CD4-positive, alpha-beta T cell (primary cell): ENCODE results near the gene GNAO1. TPM values are rescaled to one million over a fixed set of nuclear protein-coding genes. Genes with fewer than 3 reads are reported as not detected.

ENCODE experiments used
- ATAC-seq: fragments of 200-7000 bp; cut with Tn5 transposase; one replicate; pipeline ENCODE4 v1.10.0; 2022; ENCODE audit warnings: mild to moderate bottlenecking; ENCODE audit not compliant: poor library complexity
- CTCF ChIA-PET: fragments of 350-600 bp; sonication (Branson Sonifier 250); formaldehyde crosslinking; loops from one replicate; lab custom pipeline; 2021; ENCODE audit warnings: antibody characterized with exemption, inconsistent platforms; lab: Charles Lee
- POLR2A ChIA-PET: fragments of 350-600 bp; sonication (Branson Sonifier 250); formaldehyde crosslinking; loops from one replicate; lab custom pipeline; 2021; ENCODE audit warnings: antibody characterized with exemption, inconsistent platforms; lab: Charles Lee
- DNase-seq, 14 experiments: peaks; one replicate each; pipeline ENCODE4 v3.0.0-alpha.2; 2013 to 2020; ENCODE audit warnings: mixed read lengths in 2 of 14
- H3K27ac ChIP-seq, 2 donors: one replicate each; pipeline versions ENCODE4 v1.5.1 to v1.7.0; 2013; ENCODE audit warnings: low read length in 2 of 2, low read depth in 1 of 2, mild to moderate bottlenecking in 1 of 2
- H3K27me3 ChIP-seq, 2 experiments: 1 replicate in 1 of 2; 2 replicates in 1 of 2; pipeline versions ENCODE4 v1.6.1 to v1.7.0; 2013; ENCODE audit warnings: low read length in 2 of 2, control low read depth in 1 of 2, mild to moderate bottlenecking in 1 of 2, moderate library complexity in 1 of 2; ENCODE audit not compliant: insufficient read depth in 2 of 2, control insufficient read depth in 1 of 2
- H3K36me3 ChIP-seq: one replicate; pipeline ENCODE4 v1.6.1; 2013; ENCODE audit warnings: low read length, control low read depth; ENCODE audit not compliant: insufficient read depth
- H3K4me1 ChIP-seq: one replicate; pipeline ENCODE4 v1.6.1; 2013; ENCODE audit warnings: low read length, control low read depth; ENCODE audit not compliant: insufficient read depth
- H3K4me3 ChIP-seq: one replicate; pipeline ENCODE4 v1.5.1; 2013; ENCODE audit warnings: mild to moderate bottlenecking, low read length, moderate library complexity
- H3K9me3 ChIP-seq, 2 experiments: 1 replicate in 1 of 2; 2 replicates in 1 of 2; pipeline versions ENCODE4 v1.6.1 to v1.7.0; 2013; ENCODE audit warnings: low read length in 2 of 2, mild to moderate bottlenecking in 2 of 2, control low read depth in 1 of 2, moderate library complexity in 1 of 2; ENCODE audit not compliant: control insufficient read depth in 1 of 2, insufficient read depth in 1 of 2
- H3K27ac Mint-ChIP-seq: one replicate; pipeline ENCODE4 v1.8.0; 2020; ENCODE audit warnings: mixed read lengths
- H3K27me3 Mint-ChIP-seq: one replicate; pipeline ENCODE4 v1.8.0; 2021; ENCODE audit warnings: mixed read lengths
- H3K36me3 Mint-ChIP-seq: one replicate; pipeline ENCODE4 v1.8.0; 2021; ENCODE audit warnings: low read depth, mixed read lengths
- H3K4me1 Mint-ChIP-seq: one replicate; pipeline ENCODE4 v1.8.0; 2021; ENCODE audit warnings: low read depth, mixed read lengths
- H3K4me3 Mint-ChIP-seq: one replicate; pipeline ENCODE4 v1.8.0; 2020; ENCODE audit warnings: mild to moderate bottlenecking, mixed read lengths
- H3K9me3 Mint-ChIP-seq: one replicate; pipeline ENCODE4 v1.8.0; 2020; ENCODE audit warnings: mixed read lengths
- CTCF ChIP-seq: fragments of 200-600 bp; IDR thresholded peaks from one replicate; pipeline ENCODE4 v1.8.0; 2022; ENCODE audit warnings: antibody characterized with exemption, mild to moderate bottlenecking
- intact Hi-C, 2 experiments: fragments of 100-400 bp; cut with DNase I in 1 of 2; cut with micrococcal nuclease in 1 of 2; formaldehyde crosslinking; loops; one replicate each; pipeline versions ENCODE4 v1.15.1 to v1.9.0; 2023 to 2025; cut with DNase I, micrococcal nuclease
- total RNA-seq, 174 experiments: library from RNA in 2 of 174; stranded (reverse) in 2 of 174; gene quantifications; one replicate each; pipeline ENCODE4 v1.2.3 and lab custom pipeline; 2021 to 2026

The GNAO1 gene
- total RNA-seq, 2 experiments from 2014 or later, result 7.3 to 7.9 TPM

GRCh38 chr16:56331399-56331798 lies 140.1 kb downstream of the GNAO1 start:
- no peak overlapping the region for H3K27ac ChIP-seq
- CTCF ChIA-PET, result no interaction called here
- Mint-ChIP-seq H3K27ac (no peak overlapping the region), H3K27me3 (no peaks in the 10 kb centered on the region), H3K4me3 (no peak overlapping the region), H3K9me3 (no peaks in the 10 kb centered on the region), H3K4me1 (no peaks in the 10 kb centered on the region), H3K36me3 (no peaks in the 10 kb centered on the region)
- ATAC-seq, result no peak
- no peak overlapping the region for H3K4me3 ChIP-seq
- H3K36me3 ChIP-seq, result no peaks in the 10 kb centered on the region
- no peak for DNase-seq
- no peak for TF ChIP-seq CTCF
- no peaks in the 10 kb centered on the region for H3K4me1 ChIP-seq
- intact Hi-C loops, result no loop called here
- no peaks in the 10 kb centered on the region for H3K9me3 ChIP-seq
- no peaks in the 10 kb centered on the region for H3K27me3 ChIP-seq
- POLR2A ChIA-PET, result no interaction called here

- POLR2A ChIA-PET, result no interaction called here
- TF ChIP-seq CTCF, result no peak
- H3K36me3 Mint-ChIP-seq, result no peaks in the 10 kb centered on the region
- no peaks in the 10 kb centered on the region for H3K36me3 ChIP-seq
- H3K4me3 ChIP-seq, result no peak overlapping the region
- ATAC-seq (no peak), DNase-seq (no peak)
- intact Hi-C loops, result no loop called here
- H3K9me3 Mint-ChIP-seq, result no peaks in the 10 kb centered on the region
- H3K27me3 ChIP-seq, result no peaks in the 10 kb centered on the region
- no peaks in the 10 kb centered on the region for H3K27me3 Mint-ChIP-seq
- H3K4me1 ChIP-seq, result no peaks in the 10 kb centered on the region
- no peak overlapping the region for H3K4me3 Mint-ChIP-seq
- no peaks in the 10 kb centered on the region for H3K4me1 Mint-ChIP-seq
- H3K27ac Mint-ChIP-seq, result no peak overlapping the region
- CTCF ChIA-PET, result no interaction called here
- H3K9me3 ChIP-seq, result no peaks in the 10 kb centered on the region
- H3K27ac ChIP-seq, result no peak overlapping the region
Measured at GRCh38 chr16:56331915-56332314, 140.6 kb downstream of the GNAO1 start.

- ATAC-seq, result no peak
- Mint-ChIP-seq H3K9me3 (no peaks in the 10 kb centered on the region), H3K4me1 (no peaks in the 10 kb centered on the region), H3K27me3 (no peaks in the 10 kb centered on the region), H3K27ac (no peak overlapping the region), H3K36me3 (no peaks in the 10 kb centered on the region), H3K4me3 (no peak overlapping the region)
- no peak overlapping the region for H3K27ac ChIP-seq
- TF ChIP-seq CTCF, result no peak
- H3K36me3 ChIP-seq, result no peaks in the 10 kb centered on the region
- no peaks in the 10 kb centered on the region for H3K27me3 ChIP-seq
- H3K4me3 ChIP-seq, result no peak overlapping the region
- H3K9me3 ChIP-seq, result no peaks in the 10 kb centered on the region
- ChIA-PET CTCF (no interaction called here), POLR2A (interaction anchor here (0.7 kb wide), 1 partner anchor 469 kb away, joined by 3 read pairs; no protein-coding TSS in a partner anchor)
- H3K4me1 ChIP-seq, result no peaks in the 10 kb centered on the region
- intact Hi-C loops, result no loop called here
- no peak for DNase-seq
Measured at GRCh38 chr16:56332464-56333079, 141.3 kb downstream of the GNAO1 start.
